ENCODE measurements around the gene RABGAP1L. TPM values are rescaled to one million over a fixed set of nuclear protein-coding genes. Genes with fewer than 3 reads are reported as not detected.
A peak's percentile ranks its signal among the peaks of the same experiment; 100 is the strongest.

RABGAP1L gene
- total RNA-seq, 2 donors from 2014 or later = 51.4 to 124 TPM

DNA sequence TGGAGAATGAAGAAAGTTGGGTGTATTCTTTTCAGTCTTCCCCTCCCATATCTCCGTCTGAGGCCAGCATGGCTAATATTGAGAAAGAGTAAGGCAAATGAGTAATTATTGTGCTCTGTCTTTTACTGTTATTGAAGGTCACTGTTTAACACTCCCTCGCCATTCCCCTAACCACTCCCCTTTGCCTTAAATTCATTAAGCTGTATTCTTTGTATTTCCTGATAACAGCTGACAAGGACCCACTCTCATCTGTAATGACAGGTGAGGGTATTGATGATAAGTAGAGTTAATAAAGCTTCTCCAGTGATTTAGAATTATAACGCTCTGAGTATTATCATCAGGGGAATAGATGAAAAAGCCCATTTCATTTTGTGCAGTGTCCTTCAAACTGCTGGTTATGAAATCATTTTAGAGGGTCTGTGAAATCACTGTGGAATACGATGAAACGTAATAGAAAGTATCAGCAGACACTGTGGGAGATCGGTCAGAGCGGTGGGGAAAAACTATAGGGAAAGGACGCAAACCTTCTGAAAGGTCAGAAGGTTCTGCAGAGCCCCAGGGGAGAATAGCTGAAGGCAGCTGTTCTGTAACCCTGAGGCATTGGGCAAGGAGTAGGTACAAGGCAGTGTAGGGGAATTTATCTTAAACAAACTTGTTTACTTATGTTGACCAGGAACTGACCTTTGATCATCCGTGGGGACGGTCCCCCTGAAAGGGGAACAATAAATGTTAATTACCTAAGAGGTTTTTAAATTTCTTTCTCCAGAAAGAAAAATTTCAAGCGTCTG, 794.2 kb downstream of the RABGAP1L start:
- Histone ChIP-seq H3K36me3 (replicated peaks in 1 of 2; ENCODE audit: insufficient read depth in 1 of 2, low read depth in 2 of 2) (no peaks in the 10 kb centered on the region), H3K4me1 (peaks cover 32% of the 10 kb centered on the region), H3K27me3 (no peaks in the 10 kb centered on the region), H3K9me3 (no peaks in the 10 kb centered on the region), H3K27ac (peak overlapping the region in 3 of 4 donors; percentile 29 to 74 (median 67)), H3K4me3 (no peak overlapping the region)
- 19 to 24% methylated on average over 11 of the region's 11 CpGs for WGBS, 2 donors
- ATAC-seq (peak; percentile 51), DNase-seq (peak in 1 of 4 donors; percentile 31)
- intact Hi-C loops (cut with DNase I) = no loop called here
- no peak for TF ChIP-seq POLR2A (IDR thresholded peaks at IDR 0.05)
- TF ChIP-seq, protein P1, sequence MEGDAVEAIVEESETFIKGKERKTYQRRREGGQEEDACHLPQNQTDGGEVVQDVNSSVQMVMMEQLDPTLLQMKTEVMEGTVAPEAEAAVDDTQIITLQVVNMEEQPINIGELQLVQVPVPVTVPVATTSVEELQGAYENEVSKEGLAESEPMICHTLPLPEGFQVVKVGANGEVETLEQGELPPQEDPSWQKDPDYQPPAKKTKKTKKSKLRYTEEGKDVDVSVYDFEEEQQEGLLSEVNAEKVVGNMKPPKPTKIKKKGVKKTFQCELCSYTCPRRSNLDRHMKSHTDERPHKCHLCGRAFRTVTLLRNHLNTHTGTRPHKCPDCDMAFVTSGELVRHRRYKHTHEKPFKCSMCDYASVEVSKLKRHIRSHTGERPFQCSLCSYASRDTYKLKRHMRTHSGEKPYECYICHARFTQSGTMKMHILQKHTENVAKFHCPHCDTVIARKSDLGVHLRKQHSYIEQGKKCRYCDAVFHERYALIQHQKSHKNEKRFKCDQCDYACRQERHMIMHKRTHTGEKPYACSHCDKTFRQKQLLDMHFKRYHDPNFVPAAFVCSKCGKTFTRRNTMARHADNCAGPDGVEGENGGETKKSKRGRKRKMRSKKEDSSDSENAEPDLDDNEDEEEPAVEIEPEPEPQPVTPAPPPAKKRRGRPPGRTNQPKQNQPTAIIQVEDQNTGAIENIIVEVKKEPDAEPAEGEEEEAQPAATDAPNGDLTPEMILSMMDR (IDR thresholded peaks at IDR 0.05) = no peak

DNA sequence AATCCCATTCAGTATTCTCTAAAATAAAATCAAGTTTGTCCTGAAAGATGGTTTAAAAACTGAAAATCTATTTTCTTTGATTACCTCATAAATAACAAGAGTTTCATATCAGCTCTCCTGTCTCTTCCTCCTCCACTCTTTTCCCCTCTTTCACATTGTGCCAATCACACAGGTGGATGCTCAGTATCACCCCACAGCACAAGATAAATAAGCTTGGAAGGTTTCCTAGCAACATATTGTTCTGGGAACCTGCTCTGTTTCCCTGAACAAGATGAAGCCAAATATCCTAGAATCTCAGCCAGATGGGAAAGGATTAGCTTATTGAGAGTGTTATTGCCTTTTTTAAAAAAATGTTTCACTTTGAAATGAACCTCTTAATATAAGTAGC, 794.7 kb downstream of the RABGAP1L start:
- ATAC-seq (peak; percentile 85), DNase-seq (peak in 1 of 4 donors; percentile 22)
- Histone ChIP-seq H3K36me3 (replicated peaks in 1 of 2; ENCODE audit: insufficient read depth in 1 of 2, low read depth in 2 of 2) (peaks cover 0 to 2% of the 10 kb centered on the region in 2 donors), H3K9me3 (no peaks in the 10 kb centered on the region), H3K27me3 (no peaks in the 10 kb centered on the region), H3K4me3 (no peak overlapping the region), H3K4me1 (peaks cover 32% of the 10 kb centered on the region), H3K27ac (peak overlapping the region in 3 of 4 donors; percentile 29 to 74 (median 67))
- TF ChIP-seq, protein P1 (IDR thresholded peaks at IDR 0.05) = no peak
- TF ChIP-seq POLR2A (IDR thresholded peaks at IDR 0.05) = no peak
- intact Hi-C loops (cut with DNase I) = no loop called here

DNA sequence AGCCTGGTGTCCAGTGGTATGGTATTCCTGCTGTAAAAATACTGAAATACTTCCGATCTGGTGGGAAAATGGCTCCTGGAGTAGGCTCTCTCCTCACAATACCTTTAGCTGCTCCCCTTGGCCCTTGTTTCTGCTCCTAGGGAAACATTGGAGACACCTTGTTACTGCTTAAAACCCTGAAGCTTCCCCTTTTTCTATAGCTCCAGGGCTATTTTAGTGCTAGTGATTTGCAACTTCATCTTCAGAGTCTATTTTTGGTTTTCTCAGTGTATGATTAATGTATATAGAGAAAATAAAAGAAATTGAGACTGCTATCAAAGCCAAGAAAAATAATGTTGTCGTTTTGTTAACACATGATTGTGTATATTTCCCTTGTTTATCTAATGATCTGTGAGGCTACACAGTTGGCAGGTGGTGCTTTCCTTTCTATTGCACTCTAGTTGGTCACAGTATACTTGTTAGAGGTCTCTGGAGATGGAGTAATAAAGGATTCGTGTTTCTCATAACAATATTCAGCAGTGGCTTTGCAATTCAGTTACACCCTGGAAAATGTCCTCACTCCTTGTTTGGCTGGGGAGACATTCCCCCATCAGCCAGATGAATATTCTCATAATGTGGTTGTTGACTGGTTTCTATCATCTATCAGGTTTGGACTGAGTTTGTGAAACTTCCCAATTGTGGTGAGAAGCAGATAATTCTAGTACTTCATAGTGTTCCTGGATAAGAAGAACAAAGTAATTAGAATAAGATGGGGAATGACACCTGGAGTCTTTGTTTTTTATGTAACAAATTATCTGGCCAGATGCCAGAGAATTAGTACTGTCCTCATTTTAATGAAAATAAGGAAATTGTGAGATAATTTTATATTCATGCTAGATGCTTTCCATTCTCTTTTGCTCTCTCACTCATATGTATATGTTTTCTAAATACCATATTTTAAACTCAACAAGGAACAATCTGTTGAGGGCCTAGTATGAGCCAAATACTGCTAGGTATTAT, 795.6 kb downstream of the RABGAP1L start:
- no peak overlapping the region for H3K4me3 ChIP-seq
- H3K27ac ChIP-seq = peak overlapping the region in 3 of 4 donors; percentile 29 to 74 (median 67)
- no peak for DNase-seq
- intact Hi-C loops (cut with DNase I) = no loop called here
- peaks cover 0 to 2% of the 10 kb centered on the region in 2 donors for H3K36me3 ChIP-seq (replicated peaks in 1 of 2; ENCODE audit: insufficient read depth in 1 of 2, low read depth in 2 of 2)
- peak; percentile 18 for ATAC-seq
- TF ChIP-seq POLR2A (IDR thresholded peaks at IDR 0.05) = no peak
- TF ChIP-seq, protein P1 (IDR thresholded peaks at IDR 0.05) = no peak
- no peaks in the 10 kb centered on the region for H3K9me3 ChIP-seq
- H3K27me3 ChIP-seq = no peaks in the 10 kb centered on the region
- peaks cover 32% of the 10 kb centered on the region for H3K4me1 ChIP-seq
- 15 to 27% methylated on average over 3 of the region's 3 CpGs for WGBS, 2 donors

DNA sequence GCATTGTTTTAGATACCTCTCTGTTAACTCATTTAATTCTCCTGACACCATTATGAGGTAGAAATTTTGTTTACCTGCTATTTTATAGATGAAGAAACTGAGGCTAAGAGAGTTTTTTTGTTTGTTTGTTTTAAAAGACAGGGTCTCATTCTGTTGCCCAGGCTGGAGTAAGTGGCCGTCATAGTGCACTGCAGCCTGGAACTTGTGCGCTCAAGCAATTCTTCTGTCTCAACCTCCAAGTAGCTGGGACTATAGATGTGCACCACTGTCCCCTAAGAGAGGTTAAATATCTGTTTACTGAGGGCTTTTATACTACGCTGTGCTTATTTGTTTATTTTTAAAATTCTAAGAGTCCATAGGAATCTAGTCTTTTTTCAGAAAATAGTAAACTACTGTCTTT, 796.8 kb downstream of the RABGAP1L start:
- Histone ChIP-seq H3K4me1 (peaks cover 32% of the 10 kb centered on the region), H3K9me3 (no peaks in the 10 kb centered on the region), H3K27me3 (no peaks in the 10 kb centered on the region), H3K27ac (no peak overlapping the region), H3K4me3 (no peak overlapping the region), H3K36me3 (replicated peaks in 1 of 2; ENCODE audit: insufficient read depth in 1 of 2, low read depth in 2 of 2) (peaks cover 0 to 2% of the 10 kb centered on the region in 2 donors)
- no peak for ATAC-seq
- intact Hi-C loops (cut with DNase I) = no loop called here
- 96 to 97% methylated on average over 3 of the region's 3 CpGs for WGBS, 2 donors
- TF ChIP-seq, protein P1 (IDR thresholded peaks at IDR 0.05) = no peak
- no peak for TF ChIP-seq POLR2A (IDR thresholded peaks at IDR 0.05)
- no peak for DNase-seq

All from body of pancreas (tissue), 4 donors.